Ascending aorta (tissue), 2 donors: Measurements from ENCODE around the gene IRGM. TPM values are rescaled to one million over a fixed set of nuclear protein-coding genes. Genes with fewer than 3 reads are reported as not detected.
"Not testable (repeated sequence)": the region's sequence is repeated elsewhere in the genome, so short reads cannot be mapped to it uniquely, and the experiment has no call there.

Experiments used
- DNase-seq, 2 donors: peaks; one replicate each; pipeline ENCODE4 v3.0.0-alpha.2; 2019; ENCODE audit warnings: low spot score in 2 of 2
- H3K27ac ChIP-seq, 2 donors: fragments of 200-600 bp; sonication (generic); one replicate each; pipeline ENCODE4 v1.5.1; 2016 to 2017; ENCODE audit warnings: mild to moderate bottlenecking in 1 of 2
- H3K27me3 ChIP-seq: fragments of 200-600 bp; sonication (generic); one replicate; pipeline ENCODE4 v1.5.1; 2017
- H3K36me3 ChIP-seq, 2 donors: fragments of 200-600 bp; sonication (generic); one replicate each; pipeline ENCODE4 v1.5.1; 2016
- H3K4me1 ChIP-seq, 2 donors: fragments of 200-600 bp; sonication (generic); one replicate each; pipeline ENCODE4 v1.5.1; 2016 to 2017; ENCODE audit warnings: mild to moderate bottlenecking in 1 of 2
- H3K4me3 ChIP-seq, 2 donors: fragments of 200-600 bp; sonication (generic); one replicate each; pipeline ENCODE4 v1.5.1; 2016 to 2017; ENCODE audit warnings: mild to moderate bottlenecking in 1 of 2
- H3K9me3 ChIP-seq, 2 donors: fragments of 200-600 bp; sonication (generic); one replicate each; pipeline ENCODE4 v1.5.1; 2016
- CTCF ChIP-seq, 3 experiments: fragments of 200-600 bp in 2 of 3; fragments of 450-650 bp in 1 of 3; sonication (generic) in 2 of 3; IDR thresholded peaks; one replicate each; pipeline ENCODE4 v1.5.1; 2016 to 2019; ENCODE audit warnings: antibody characterized with exemption in 3 of 3, mild to moderate bottlenecking in 1 of 3, moderate library complexity in 1 of 3
- intact Hi-C: fragments of 100-400 bp; cut with DNase I; formaldehyde crosslinking; loops from one replicate; pipeline ENCODE4 v1.15.1; 2023
- total RNA-seq: library from RNA; depleted of rRNA; stranded (reverse); fragments of >200 nt; gene quantifications from one replicate; pipeline ENCODE4 v1.1.0, GENCODE V29; 2016

IRGM gene
- not detected for total RNA-seq

- intact Hi-C loops: loop anchor here (10.0 kb wide), 1 partner anchor 141 kb away; the partner anchor contains the start of gene RBM22
- not testable (repeated sequence) for H3K4me1 ChIP-seq, H3K36me3 ChIP-seq, DNase-seq, H3K27me3 ChIP-seq, H3K27ac ChIP-seq, H3K9me3 ChIP-seq
- H3K4me3 ChIP-seq: peak within 1 kb of the TSS in 1 of 2 donors; percentile 21
Measured at GRCh38 chr5:150846308-150846653, at the start of gene IRGM. Gene IRGM (plus strand): TSS chr5:150846521. CDS start chr5:150848124, 1,603 bp downstream.

GRCh38 chr5:150797384-150797783, 48.9 kb upstream of the IRGM start:
- Histone ChIP-seq H3K4me1 (peaks cover 0 to 3% of the 10 kb centered on the region in 2 donors), H3K27me3 (no peaks in the 10 kb centered on the region), H3K36me3 (peaks cover 15 to 22% of the 10 kb centered on the region in 2 donors), H3K27ac (no peak overlapping the region), H3K4me3 (no peak overlapping the region), H3K9me3 (no peaks in the 10 kb centered on the region)
- intact Hi-C loops: no loop called here
- no peak for TF ChIP-seq CTCF (IDR thresholded peaks at IDR 0.05)
- DNase-seq: no peak

- no peak for DNase-seq
- H3K9me3 ChIP-seq: no peaks in the 10 kb centered on the region
- TF ChIP-seq CTCF (IDR thresholded peaks at IDR 0.05): peak; percentile 11 to 61 (median 22)
- no peaks in the 10 kb centered on the region for H3K27me3 ChIP-seq
- peaks cover 4 to 7% of the 10 kb centered on the region in 2 donors for H3K36me3 ChIP-seq
- peaks cover 0 to 3% of the 10 kb centered on the region in 2 donors for H3K4me1 ChIP-seq
- H3K4me3 ChIP-seq: peak overlapping the region; percentile 55 to 58
- intact Hi-C loops: loop anchor here (1.0 to 2.0 kb wide), 4 partner anchors 23 to 363 kb away; partner anchors contain the start of genes DCTN4 and SMIM3
- H3K27ac ChIP-seq: peak overlapping the region; percentile 52 to 57
Measured at GRCh38 chr5:150801117-150801927, 45.0 kb upstream of the IRGM start.

GRCh38 chr5:150804388-150804787, 41.9 kb upstream of the IRGM start:
- H3K4me3 ChIP-seq: no peak overlapping the region
- no peak for TF ChIP-seq CTCF (IDR thresholded peaks at IDR 0.05)
- H3K4me1 ChIP-seq: peaks cover 0 to 3% of the 10 kb centered on the region in 2 donors
- H3K27ac ChIP-seq: no peak overlapping the region
- H3K27me3 ChIP-seq: no peaks in the 10 kb centered on the region
- intact Hi-C loops: no loop called here
- no peaks in the 10 kb centered on the region for H3K36me3 ChIP-seq
- no peak for DNase-seq
- no peaks in the 10 kb centered on the region for H3K9me3 ChIP-seq

- Histone ChIP-seq H3K36me3 (no peaks in the 10 kb centered on the region), H3K9me3 (no peaks in the 10 kb centered on the region), H3K27me3 (no peaks in the 10 kb centered on the region), H3K4me1 (no peaks in the 10 kb centered on the region), H3K27ac (no peak overlapping the region), H3K4me3 (no peak overlapping the region)
- DNase-seq: no peak
- no peak for TF ChIP-seq CTCF (IDR thresholded peaks at IDR 0.05)
- intact Hi-C loops: no loop called here
Measured at GRCh38 chr5:150809363-150809762, 37.0 kb upstream of the IRGM start.

GRCh38 chr5:150815010-150815409, 31.3 kb upstream of the IRGM start:
- intact Hi-C loops: no loop called here
- no peak for DNase-seq
- Histone ChIP-seq H3K27ac (no peak overlapping the region), H3K27me3 (no peaks in the 10 kb centered on the region), H3K36me3 (no peaks in the 10 kb centered on the region), H3K4me1 (no peaks in the 10 kb centered on the region), H3K4me3 (no peak overlapping the region), H3K9me3 (peaks cover 0 to 12% of the 10 kb centered on the region in 2 donors)
- TF ChIP-seq CTCF (IDR thresholded peaks at IDR 0.05): no peak
